Bronchial epithelial cell (primary cell): Measurements from ENCODE around the gene AGPAT3. TPM values are rescaled to one million over a fixed set of nuclear protein-coding genes. Genes with fewer than 3 reads are reported as not detected.

ENCODE experiments used
- DNase-seq: peaks from one replicate; pipeline ENCODE4 v3.0.0-alpha.2; 2010; ENCODE audit warnings: low read depth
- FAIRE-seq: peaks from 2 replicates; lab custom pipeline; 2011; peaks lifted over from hg19 to GRCh38; lab: Jason Lieb, UNC
- H3K27me3 ChIP-seq: 2 replicates; pipeline ENCODE4 v1.5.1; 2011; ENCODE audit warnings: low read length; ENCODE audit not compliant: control insufficient read depth, insufficient read depth
- H3K36me3 ChIP-seq: 2 replicates; pipeline ENCODE4 v1.5.1; 2011; ENCODE audit warnings: low read length; ENCODE audit not compliant: control insufficient read depth, insufficient read depth
- H3K4me3 ChIP-seq: 2 replicates; pipeline ENCODE4 v1.5.1; 2011; ENCODE audit warnings: mild to moderate bottlenecking, low read depth, low read length, control low read depth
- total RNA-seq: library from RNA; depleted of rRNA; stranded (reverse); fragments of >200 nt; gene quantifications from 2 replicates; pipeline ENCODE4 v1.2.1, GENCODE V29; 2014
- TF ChIP-seq, protein P1 (sequence below): IDR thresholded peaks from 2 replicates; pipeline ENCODE4 v1.5.1; 2011; ENCODE audit warnings: mild to moderate bottlenecking, moderate library complexity, low read length, control low read depth, inconsistent platforms; ENCODE audit not compliant: insufficient read depth, severe bottlenecking

The AGPAT3 gene
- total RNA-seq, 1 donor from 2014 or later, result 40.5 TPM

GRCh38 chr21:43903451-43904091, 38.5 kb downstream of the AGPAT3 start:
- Histone ChIP-seq H3K4me3 (no peak overlapping the region), H3K27me3 (no peaks in the 10 kb centered on the region), H3K36me3 (peaks cover 3% of the 10 kb centered on the region)
- TF ChIP-seq, protein P1, sequence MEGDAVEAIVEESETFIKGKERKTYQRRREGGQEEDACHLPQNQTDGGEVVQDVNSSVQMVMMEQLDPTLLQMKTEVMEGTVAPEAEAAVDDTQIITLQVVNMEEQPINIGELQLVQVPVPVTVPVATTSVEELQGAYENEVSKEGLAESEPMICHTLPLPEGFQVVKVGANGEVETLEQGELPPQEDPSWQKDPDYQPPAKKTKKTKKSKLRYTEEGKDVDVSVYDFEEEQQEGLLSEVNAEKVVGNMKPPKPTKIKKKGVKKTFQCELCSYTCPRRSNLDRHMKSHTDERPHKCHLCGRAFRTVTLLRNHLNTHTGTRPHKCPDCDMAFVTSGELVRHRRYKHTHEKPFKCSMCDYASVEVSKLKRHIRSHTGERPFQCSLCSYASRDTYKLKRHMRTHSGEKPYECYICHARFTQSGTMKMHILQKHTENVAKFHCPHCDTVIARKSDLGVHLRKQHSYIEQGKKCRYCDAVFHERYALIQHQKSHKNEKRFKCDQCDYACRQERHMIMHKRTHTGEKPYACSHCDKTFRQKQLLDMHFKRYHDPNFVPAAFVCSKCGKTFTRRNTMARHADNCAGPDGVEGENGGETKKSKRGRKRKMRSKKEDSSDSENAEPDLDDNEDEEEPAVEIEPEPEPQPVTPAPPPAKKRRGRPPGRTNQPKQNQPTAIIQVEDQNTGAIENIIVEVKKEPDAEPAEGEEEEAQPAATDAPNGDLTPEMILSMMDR, result no peak
- peak; percentile 40 for FAIRE-seq
- no peak for DNase-seq

DNA sequence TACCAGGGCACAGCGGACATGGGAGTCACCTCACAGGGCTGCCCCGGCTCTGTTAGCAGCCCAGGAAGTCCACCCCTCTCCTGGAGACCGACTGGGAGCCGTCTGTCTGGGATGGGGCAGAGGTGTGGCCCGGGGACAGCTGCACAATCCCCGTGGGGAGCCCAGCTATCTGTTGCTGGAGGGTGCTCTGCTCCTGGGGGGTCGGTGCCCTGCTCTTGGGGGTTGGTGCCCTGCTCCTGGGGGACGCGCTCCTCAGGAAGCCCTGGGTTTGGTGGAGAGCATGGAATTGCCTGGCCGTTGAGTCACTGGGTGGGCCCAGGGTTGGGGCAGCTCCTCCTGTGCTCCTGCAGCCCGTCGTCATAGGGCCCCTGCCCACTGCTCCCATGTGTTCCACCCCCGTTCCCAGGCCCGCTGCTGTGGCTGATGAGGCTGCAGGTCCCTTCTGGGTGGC, 39.3 kb downstream of the AGPAT3 start:
- no peak overlapping the region for H3K4me3 ChIP-seq
- H3K27me3 ChIP-seq, result no peaks in the 10 kb centered on the region
- FAIRE-seq (no peak), DNase-seq (no peak)
- H3K36me3 ChIP-seq, result peaks cover 3% of the 10 kb centered on the region
- TF ChIP-seq, protein P1, result no peak

DNA sequence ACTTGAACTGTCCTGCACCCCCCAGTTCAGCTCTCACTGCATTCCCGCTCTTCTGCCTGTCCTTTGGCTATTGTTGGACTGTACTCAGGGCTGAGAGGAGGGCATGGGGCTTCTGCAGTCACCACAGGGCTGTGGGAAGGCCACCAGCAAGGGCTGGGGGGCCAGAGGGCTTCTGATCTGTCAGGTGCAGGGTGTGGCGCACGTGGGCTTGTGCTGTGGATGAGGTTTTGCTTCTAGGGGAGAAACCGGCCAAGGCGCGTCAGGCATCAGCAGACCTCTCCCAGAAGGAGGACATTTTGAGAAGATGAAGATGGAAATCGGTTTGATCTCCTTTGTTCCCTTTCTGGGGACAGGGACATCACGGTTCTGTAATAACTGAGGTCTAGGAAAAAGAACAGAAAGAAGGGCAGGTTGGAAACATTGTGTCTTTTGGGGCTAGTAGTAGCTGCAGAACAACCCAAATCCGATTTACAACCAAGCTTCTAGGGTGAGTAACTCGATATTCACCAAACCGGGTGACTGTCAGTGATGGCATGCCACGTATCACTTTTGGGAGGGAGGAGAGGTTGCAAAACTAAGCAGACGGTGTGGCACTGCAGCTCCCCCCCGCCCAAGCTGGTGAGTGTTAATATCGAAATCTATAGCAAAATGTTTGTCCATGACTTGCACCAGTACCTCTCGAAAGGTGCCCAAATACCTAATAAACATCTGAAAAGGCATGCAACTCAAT, 40.9 kb downstream of the AGPAT3 start:
- DNase-seq, result no peak
- Histone ChIP-seq H3K36me3 (peaks cover 3% of the 10 kb centered on the region), H3K27me3 (no peaks in the 10 kb centered on the region), H3K4me3 (no peak overlapping the region)
- TF ChIP-seq, protein P1, result no peak
- no peak for FAIRE-seq

DNA sequence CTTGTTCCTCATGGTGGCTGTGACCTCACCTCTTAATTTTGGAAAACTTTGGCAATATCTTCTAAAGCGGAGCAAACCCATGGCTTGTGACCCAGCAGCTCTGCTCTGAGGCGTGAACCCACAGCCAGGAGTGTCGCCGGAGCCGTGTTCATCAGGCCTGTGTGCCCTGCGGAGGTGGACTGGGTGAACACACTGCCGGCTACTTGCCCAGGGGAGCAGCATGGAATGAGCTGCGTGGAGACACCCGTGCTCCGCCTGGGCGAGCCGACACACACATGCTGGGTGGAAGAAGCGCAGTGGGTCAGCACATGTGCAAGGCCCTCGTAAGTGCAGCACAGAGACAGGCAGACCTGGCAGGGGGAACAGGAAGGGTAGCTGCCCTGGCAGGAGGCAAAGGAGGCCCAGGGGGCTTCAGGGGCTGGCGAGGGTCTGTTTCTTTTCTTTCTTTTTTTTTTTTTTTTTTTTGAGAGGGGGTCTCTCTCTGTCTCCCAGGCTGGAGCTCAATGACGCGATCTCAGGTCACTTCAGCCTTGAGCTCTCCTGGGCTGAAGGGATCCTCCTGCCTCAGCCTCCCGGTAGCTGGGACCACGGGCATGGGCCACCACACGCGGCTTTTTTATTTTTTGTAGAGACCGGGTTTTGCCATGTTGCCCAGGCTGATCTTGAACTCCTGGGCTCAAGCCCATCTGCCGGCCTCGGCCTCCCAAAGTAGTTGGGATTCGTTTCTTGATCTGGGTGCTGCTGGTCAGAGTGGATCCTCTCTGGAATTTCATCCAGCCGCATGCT, 41.8 kb downstream of the AGPAT3 start:
- peaks cover 3% of the 10 kb centered on the region for H3K36me3 ChIP-seq
- TF ChIP-seq, protein P1, result no peak
- H3K27me3 ChIP-seq, result no peaks in the 10 kb centered on the region
- H3K4me3 ChIP-seq, result no peak overlapping the region
- no peak for DNase-seq
- FAIRE-seq, result no peak

GRCh38 chr21:43907751-43908150, 42.7 kb downstream of the AGPAT3 start:
- no peak for DNase-seq
- FAIRE-seq, result no peak
- no peaks in the 10 kb centered on the region for H3K27me3 ChIP-seq
- H3K4me3 ChIP-seq, result no peak overlapping the region
- H3K36me3 ChIP-seq, result peaks cover 3% of the 10 kb centered on the region
- TF ChIP-seq, protein P1, result no peak
